Measurements from ENCODE around the gene EPAS1. TPM values are rescaled to one million over a fixed set of nuclear protein-coding genes. Genes with fewer than 3 reads are reported as not detected.
A peak's percentile ranks its signal among the peaks of the same experiment; 100 is the strongest.

Gene EPAS1
- total RNA-seq, 1 donor from 2014 or later, result 1,419 TPM

DNA sequence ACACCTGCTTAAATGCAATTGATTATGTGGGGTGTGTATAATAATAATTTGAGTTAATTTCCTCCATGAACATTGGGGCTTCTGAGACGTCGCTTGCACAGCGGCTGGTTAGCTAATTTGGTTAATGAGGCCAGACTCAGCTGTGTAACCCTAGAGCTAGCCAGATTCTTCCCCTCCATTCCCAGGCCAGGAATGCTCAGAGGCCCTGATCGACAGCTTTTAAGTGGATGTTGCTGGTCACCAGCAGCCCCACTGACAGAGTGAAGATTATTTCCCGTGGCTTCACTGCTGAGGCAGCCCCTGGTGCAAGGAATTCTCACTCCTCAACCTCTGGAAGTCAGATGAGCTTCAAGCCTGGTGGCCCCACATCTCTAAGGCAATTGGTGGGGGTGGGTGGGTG, 12.4 kb upstream of the EPAS1 start:
- H3K4me3 ChIP-seq, result no peak overlapping the region
- no peak for DNase-seq
- H3K27me3 ChIP-seq (ENCODE audit: low read depth), result no peaks in the 10 kb centered on the region
- TF ChIP-seq, protein P1, sequence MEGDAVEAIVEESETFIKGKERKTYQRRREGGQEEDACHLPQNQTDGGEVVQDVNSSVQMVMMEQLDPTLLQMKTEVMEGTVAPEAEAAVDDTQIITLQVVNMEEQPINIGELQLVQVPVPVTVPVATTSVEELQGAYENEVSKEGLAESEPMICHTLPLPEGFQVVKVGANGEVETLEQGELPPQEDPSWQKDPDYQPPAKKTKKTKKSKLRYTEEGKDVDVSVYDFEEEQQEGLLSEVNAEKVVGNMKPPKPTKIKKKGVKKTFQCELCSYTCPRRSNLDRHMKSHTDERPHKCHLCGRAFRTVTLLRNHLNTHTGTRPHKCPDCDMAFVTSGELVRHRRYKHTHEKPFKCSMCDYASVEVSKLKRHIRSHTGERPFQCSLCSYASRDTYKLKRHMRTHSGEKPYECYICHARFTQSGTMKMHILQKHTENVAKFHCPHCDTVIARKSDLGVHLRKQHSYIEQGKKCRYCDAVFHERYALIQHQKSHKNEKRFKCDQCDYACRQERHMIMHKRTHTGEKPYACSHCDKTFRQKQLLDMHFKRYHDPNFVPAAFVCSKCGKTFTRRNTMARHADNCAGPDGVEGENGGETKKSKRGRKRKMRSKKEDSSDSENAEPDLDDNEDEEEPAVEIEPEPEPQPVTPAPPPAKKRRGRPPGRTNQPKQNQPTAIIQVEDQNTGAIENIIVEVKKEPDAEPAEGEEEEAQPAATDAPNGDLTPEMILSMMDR (IDR thresholded peaks at IDR 0.05), result no peak
- no peaks in the 10 kb centered on the region for H3K9me3 ChIP-seq
- no peaks in the 10 kb centered on the region for H3K36me3 ChIP-seq
- no peak for ATAC-seq
- no peak overlapping the region for H3K27ac ChIP-seq
- intact Hi-C loops (cut with DNase I), result no loop called here
- H3K4me1 ChIP-seq, result no peaks in the 10 kb centered on the region

DNA sequence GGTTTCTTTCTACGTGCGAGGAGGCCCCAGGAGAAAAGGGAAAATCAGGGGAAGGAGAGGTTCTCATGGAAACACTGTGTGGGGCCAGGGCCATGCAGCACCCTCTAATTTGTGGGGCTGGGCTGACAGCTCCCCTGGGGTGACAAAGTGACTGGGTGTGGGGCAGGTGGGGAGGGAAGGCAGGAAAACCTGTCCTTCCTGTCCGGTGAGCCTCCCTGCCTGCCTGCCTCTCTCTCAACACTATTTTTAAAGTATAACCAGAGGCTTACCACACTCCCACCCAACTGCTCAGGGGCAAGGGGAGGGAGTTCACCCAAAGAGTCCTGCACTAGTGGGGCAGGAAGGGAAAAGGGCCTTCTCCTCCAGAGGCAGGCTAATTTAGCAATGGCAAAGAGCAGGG, 10.5 kb upstream of the EPAS1 start:
- ATAC-seq, result no peak
- no peaks in the 10 kb centered on the region for H3K36me3 ChIP-seq
- DNase-seq, result no peak
- H3K9me3 ChIP-seq, result no peaks in the 10 kb centered on the region
- H3K4me1 ChIP-seq, result no peaks in the 10 kb centered on the region
- intact Hi-C loops (cut with DNase I), result no loop called here
- no peak overlapping the region for H3K27ac ChIP-seq
- TF ChIP-seq, protein P1 (IDR thresholded peaks at IDR 0.05), result no peak
- no peaks in the 10 kb centered on the region for H3K27me3 ChIP-seq (ENCODE audit: low read depth)
- H3K4me3 ChIP-seq, result no peak overlapping the region

- intact Hi-C loops (cut with DNase I), result no loop called here
- Histone ChIP-seq H3K4me3 (no peak overlapping the region), H3K9me3 (no peaks in the 10 kb centered on the region), H3K27me3 (ENCODE audit: low read depth) (no peaks in the 10 kb centered on the region), H3K4me1 (no peaks in the 10 kb centered on the region), H3K27ac (no peak overlapping the region), H3K36me3 (no peaks in the 10 kb centered on the region)
- ATAC-seq, result peak in 1 of 2 donors; percentile 48
- TF ChIP-seq, protein P1 (IDR thresholded peaks at IDR 0.05), result no peak
- no peak for DNase-seq
Measured at GRCh38 chr2:46290078-46290477, 7.1 kb upstream of the EPAS1 start.

- DNase-seq (no peak), ATAC-seq (no peak)
- H3K4me1 ChIP-seq, result peaks cover 7% of the 10 kb centered on the region
- H3K36me3 ChIP-seq, result no peaks in the 10 kb centered on the region
- no peak overlapping the region for H3K4me3 ChIP-seq
- H3K27ac ChIP-seq, result no peak overlapping the region
- H3K9me3 ChIP-seq, result no peaks in the 10 kb centered on the region
- TF ChIP-seq, protein P1 (IDR thresholded peaks at IDR 0.05), result no peak
- intact Hi-C loops (cut with DNase I), result no loop called here
- H3K27me3 ChIP-seq (ENCODE audit: low read depth), result no peaks in the 10 kb centered on the region
Measured at GRCh38 chr2:46293466-46293865, 3.7 kb upstream of the EPAS1 start.

GRCh38 chr2:46294176-46294836, 2.9 kb upstream of the EPAS1 start:
- no peaks in the 10 kb centered on the region for H3K27me3 ChIP-seq (ENCODE audit: low read depth)
- H3K4me1 ChIP-seq, result peaks cover 7% of the 10 kb centered on the region
- TF ChIP-seq, protein P1 (IDR thresholded peaks at IDR 0.05), result peak; percentile 46
- H3K9me3 ChIP-seq, result no peaks in the 10 kb centered on the region
- no peaks in the 10 kb centered on the region for H3K36me3 ChIP-seq
- no peak overlapping the region for H3K27ac ChIP-seq
- intact Hi-C loops (cut with DNase I), result no loop called here
- ATAC-seq (no peak), DNase-seq (no peak)
- H3K4me3 ChIP-seq, result no peak overlapping the region

Measured in lower lobe of right lung (tissue), 2 donors.